ENCODE measurements around the gene SMNDC1.

DNA sequence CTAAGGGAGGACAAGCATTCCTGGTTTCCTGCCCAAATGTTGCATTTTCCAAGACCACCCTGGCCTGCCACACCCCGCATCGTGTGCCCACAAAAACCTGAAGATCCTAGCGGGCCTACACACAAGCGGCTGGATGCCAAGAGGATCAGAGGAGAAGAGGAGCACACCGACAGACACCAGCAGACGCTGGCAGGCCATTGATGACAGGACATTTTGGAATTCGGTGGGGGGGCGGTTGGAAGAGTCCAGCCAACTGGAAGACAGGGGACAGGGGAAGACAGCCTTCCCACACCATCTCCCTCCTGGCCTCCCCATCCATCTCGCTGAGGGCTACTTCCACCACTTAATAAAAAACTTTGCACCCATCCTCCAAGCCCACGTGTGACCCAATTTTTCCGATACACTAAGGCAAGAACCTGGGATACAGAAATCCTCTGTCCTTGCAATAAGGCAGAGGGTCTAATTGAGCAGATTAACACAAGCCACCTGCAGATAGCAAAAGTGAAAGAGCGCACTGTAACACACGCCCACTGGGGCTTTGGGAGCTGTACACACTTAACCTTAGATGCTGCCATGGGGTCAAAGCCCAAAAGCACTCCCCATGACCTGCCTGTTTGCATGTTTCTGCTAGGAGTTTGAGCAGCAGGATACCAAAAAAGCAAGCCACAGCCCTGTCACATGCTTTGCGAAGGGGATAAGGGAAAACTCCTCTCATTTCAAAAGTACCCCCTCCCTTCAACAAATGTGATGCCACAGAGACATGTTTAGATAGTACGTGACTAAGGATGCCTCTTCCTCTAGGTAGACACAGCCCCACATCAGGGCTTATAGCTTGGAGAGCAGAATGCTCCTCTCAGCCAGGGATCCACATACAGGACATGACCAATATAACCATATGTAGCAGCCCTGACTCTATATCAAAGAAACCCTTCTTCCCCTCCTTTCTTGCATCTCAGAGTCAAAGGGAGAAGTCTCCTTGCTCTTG is 13.4 kb upstream of the SMNDC1 start:
- TF ChIP-seq, protein P1, sequence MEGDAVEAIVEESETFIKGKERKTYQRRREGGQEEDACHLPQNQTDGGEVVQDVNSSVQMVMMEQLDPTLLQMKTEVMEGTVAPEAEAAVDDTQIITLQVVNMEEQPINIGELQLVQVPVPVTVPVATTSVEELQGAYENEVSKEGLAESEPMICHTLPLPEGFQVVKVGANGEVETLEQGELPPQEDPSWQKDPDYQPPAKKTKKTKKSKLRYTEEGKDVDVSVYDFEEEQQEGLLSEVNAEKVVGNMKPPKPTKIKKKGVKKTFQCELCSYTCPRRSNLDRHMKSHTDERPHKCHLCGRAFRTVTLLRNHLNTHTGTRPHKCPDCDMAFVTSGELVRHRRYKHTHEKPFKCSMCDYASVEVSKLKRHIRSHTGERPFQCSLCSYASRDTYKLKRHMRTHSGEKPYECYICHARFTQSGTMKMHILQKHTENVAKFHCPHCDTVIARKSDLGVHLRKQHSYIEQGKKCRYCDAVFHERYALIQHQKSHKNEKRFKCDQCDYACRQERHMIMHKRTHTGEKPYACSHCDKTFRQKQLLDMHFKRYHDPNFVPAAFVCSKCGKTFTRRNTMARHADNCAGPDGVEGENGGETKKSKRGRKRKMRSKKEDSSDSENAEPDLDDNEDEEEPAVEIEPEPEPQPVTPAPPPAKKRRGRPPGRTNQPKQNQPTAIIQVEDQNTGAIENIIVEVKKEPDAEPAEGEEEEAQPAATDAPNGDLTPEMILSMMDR (conservative IDR thresholded peaks at IDR 0.05): no peak
- no peak for TF ChIP-seq ZFX (IDR thresholded peaks at IDR 0.05)

Data from C4-2B (cell line).